ENCODE data around the gene DALRD3.

Gene DALRD3

DNA sequence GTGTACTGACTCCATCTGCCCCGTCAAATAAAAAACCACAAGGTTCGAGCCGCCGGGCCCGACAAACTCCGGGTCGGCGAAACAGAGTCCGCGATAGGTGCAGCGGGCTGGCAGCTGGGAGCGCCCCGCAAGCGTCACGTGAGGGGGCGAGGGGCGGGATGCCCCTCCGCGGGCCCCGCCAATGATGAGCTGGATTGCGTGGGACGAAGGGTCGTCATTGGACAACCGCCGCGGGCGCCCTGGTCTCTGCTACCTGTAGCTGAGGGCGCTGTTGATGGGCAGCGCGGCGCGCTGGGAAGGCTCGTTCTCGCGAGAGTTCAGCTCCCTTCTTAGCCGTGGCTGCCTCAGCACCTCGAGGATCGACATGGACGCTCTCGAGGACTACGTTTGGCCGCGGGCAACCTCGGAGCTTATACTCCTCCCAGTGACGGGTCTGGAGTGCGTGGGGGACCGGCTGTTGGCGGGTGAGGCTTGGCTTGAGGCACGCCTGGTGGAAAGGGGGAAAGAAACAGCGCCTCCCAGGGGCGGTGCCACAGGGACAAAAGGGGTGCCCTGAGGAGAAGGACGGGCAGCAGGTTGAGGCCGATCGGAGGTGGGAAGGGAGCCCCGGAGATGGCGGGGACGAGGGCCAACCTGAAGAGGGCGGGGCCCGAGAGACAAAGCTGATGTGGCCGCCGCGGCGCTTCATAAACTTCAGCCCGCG lies 11.2 kb downstream of the DALRD3 start, which contains the start of gene WDR6 (continued):
- TF ChIP-seq, protein P1, sequence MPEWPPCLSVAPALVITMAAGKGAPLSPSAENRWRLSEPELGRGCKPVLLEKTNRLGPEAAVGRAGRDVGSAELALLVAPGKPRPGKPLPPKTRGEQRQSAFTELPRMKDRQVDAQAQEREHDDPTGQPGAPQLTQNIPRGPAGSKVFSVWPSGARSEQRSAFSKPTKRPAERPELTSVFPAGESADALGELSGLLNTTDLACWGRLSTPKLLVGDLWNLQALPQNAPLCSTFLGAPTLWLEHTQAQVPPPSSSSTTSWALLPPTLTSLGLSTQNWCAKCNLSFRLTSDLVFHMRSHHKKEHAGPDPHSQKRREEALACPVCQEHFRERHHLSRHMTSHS (tag by site-specific recombination; IDR thresholded peaks at IDR 0.05): no peak; the same call in 1 of the 2 replicates
- TF ChIP-seq ZNF426 (tag by site-specific recombination; IDR thresholded peaks at IDR 0.05) (no peak), ZNF391 (tag by site-specific recombination; IDR thresholded peaks at IDR 0.05; ENCODE audit: borderline replicate concordance, low read depth) (no peak), GLI2 (tag by site-specific recombination; IDR thresholded peaks at IDR 0.05; ENCODE audit: borderline replicate concordance, low read depth) (no peak), ZBTB48 (tag by site-specific recombination; IDR thresholded peaks at IDR 0.05) (peak; percentile 40; the same call in 1 of the 2 replicates), KLF7 (tag by site-specific recombination; IDR thresholded peaks at IDR 0.05; ENCODE audit: borderline replicate concordance) (0 out of 2 replicates have a peak, but pooled peaks have one; percentile 54), ZBTB17 (tag by site-specific recombination; IDR thresholded peaks at IDR 0.05) (peak; percentile 90), ZBTB7A (tag by site-specific recombination; IDR thresholded peaks at IDR 0.05; ENCODE audit: low read depth) (no peak), ZNF248 (tag by site-specific recombination; IDR thresholded peaks at IDR 0.05) (no peak), GLIS1 (tag by site-specific recombination; IDR thresholded peaks at IDR 0.05) (no peak), ZNF585B (tag by site-specific recombination; IDR thresholded peaks at IDR 0.05) (no peak), ZNF629 (tag by site-specific recombination; IDR thresholded peaks at IDR 0.05) (peak; percentile 69), SETDB1 (IDR thresholded peaks at IDR 0.05; ENCODE audit: insufficient read length, low read length) (no peak), SCRT1 (tag by site-specific recombination; IDR thresholded peaks at IDR 0.05; ENCODE audit: borderline replicate concordance) (peak; percentile 95), ZNF404 (tag by site-specific recombination; IDR thresholded peaks at IDR 0.05) (no peak), ZNF302 (tag by site-specific recombination; IDR thresholded peaks at IDR 0.05; ENCODE audit: low read depth) (no peak), ZNF549 (tag by site-specific recombination; IDR thresholded peaks at IDR 0.05) (no peak), ZNF548 (tag by site-specific recombination; IDR thresholded peaks at IDR 0.05) (no peak), YY2 (tag by site-specific recombination; IDR thresholded peaks at IDR 0.05) (peak; percentile 73; the same call in 1 of the 2 replicates), ZNF274 (IDR thresholded peaks at IDR 0.05; ENCODE audit: low read length) (no peak), ZNF274 (tag by site-specific recombination; IDR thresholded peaks at IDR 0.05; ENCODE audit: borderline replicate concordance) (no peak), ZSCAN16 (tag by site-specific recombination; IDR thresholded peaks at IDR 0.05) (0 out of 2 replicates have a peak, but pooled peaks have one; percentile 29), ZNF16 (tag by site-specific recombination; IDR thresholded peaks at IDR 0.05; ENCODE audit: low read depth) (no peak), HOXC10 (CRISPR knock-in tag; IDR thresholded peaks at IDR 0.05) (no peak), SALL2 (tag by site-specific recombination; IDR thresholded peaks at IDR 0.05; ENCODE audit: borderline replicate concordance) (no peak)
- TF ChIP-seq, protein P2, sequence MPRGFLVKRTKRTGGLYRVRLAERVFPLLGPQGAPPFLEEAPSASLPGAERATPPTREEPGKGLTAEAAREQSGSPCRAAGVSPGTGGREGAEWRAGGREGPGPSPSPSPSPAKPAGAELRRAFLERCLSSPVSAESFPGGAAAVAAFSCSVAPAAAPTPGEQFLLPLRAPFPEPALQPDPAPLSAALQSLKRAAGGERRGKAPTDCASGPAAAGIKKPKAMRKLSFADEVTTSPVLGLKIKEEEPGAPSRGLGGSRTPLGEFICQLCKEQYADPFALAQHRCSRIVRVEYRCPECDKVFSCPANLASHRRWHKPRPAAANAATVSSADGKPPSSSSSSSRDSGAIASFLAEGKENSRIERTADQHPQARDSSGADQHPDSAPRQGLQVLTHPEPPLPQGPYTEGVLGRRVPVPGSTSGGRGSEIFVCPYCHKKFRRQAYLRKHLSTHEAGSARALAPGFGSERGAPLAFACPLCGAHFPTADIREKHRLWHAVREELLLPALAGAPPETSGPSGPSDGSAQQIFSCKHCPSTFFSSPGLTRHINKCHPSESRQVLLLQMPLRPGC (tag by site-specific recombination; IDR thresholded peaks at IDR 0.05): peak; percentile 19; the same call in 1 of the 2 replicates
- TF ChIP-seq, protein P3, sequence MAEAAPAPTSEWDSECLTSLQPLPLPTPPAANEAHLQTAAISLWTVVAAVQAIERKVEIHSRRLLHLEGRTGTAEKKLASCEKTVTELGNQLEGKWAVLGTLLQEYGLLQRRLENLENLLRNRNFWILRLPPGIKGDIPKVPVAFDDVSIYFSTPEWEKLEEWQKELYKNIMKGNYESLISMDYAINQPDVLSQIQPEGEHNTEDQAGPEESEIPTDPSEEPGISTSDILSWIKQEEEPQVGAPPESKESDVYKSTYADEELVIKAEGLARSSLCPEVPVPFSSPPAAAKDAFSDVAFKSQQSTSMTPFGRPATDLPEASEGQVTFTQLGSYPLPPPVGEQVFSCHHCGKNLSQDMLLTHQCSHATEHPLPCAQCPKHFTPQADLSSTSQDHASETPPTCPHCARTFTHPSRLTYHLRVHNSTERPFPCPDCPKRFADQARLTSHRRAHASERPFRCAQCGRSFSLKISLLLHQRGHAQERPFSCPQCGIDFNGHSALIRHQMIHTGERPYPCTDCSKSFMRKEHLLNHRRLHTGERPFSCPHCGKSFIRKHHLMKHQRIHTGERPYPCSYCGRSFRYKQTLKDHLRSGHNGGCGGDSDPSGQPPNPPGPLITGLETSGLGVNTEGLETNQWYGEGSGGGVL (tag by site-specific recombination; IDR thresholded peaks at IDR 0.05): no peak
- TF ChIP-seq, protein P4, sequence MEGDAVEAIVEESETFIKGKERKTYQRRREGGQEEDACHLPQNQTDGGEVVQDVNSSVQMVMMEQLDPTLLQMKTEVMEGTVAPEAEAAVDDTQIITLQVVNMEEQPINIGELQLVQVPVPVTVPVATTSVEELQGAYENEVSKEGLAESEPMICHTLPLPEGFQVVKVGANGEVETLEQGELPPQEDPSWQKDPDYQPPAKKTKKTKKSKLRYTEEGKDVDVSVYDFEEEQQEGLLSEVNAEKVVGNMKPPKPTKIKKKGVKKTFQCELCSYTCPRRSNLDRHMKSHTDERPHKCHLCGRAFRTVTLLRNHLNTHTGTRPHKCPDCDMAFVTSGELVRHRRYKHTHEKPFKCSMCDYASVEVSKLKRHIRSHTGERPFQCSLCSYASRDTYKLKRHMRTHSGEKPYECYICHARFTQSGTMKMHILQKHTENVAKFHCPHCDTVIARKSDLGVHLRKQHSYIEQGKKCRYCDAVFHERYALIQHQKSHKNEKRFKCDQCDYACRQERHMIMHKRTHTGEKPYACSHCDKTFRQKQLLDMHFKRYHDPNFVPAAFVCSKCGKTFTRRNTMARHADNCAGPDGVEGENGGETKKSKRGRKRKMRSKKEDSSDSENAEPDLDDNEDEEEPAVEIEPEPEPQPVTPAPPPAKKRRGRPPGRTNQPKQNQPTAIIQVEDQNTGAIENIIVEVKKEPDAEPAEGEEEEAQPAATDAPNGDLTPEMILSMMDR (tag by site-specific recombination; IDR thresholded peaks at IDR 0.05): peak; percentile 91
- TF ChIP-seq, protein P5, sequence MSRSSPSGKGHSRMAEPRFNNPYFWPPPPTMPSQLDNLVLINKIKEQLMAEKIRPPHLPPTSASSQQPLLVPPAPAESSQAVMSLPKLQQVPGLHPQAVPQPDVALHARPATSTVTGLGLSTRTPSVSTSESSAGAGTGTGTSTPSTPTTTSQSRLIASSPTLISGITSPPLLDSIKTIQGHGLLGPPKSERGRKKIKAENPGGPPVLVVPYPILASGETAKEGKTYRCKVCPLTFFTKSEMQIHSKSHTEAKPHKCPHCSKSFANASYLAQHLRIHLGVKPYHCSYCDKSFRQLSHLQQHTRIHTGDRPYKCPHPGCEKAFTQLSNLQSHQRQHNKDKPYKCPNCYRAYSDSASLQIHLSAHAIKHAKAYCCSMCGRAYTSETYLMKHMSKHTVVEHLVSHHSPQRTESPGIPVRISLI (tag by site-specific recombination; IDR thresholded peaks at IDR 0.05): no peak
- TF ChIP-seq, protein P6, sequence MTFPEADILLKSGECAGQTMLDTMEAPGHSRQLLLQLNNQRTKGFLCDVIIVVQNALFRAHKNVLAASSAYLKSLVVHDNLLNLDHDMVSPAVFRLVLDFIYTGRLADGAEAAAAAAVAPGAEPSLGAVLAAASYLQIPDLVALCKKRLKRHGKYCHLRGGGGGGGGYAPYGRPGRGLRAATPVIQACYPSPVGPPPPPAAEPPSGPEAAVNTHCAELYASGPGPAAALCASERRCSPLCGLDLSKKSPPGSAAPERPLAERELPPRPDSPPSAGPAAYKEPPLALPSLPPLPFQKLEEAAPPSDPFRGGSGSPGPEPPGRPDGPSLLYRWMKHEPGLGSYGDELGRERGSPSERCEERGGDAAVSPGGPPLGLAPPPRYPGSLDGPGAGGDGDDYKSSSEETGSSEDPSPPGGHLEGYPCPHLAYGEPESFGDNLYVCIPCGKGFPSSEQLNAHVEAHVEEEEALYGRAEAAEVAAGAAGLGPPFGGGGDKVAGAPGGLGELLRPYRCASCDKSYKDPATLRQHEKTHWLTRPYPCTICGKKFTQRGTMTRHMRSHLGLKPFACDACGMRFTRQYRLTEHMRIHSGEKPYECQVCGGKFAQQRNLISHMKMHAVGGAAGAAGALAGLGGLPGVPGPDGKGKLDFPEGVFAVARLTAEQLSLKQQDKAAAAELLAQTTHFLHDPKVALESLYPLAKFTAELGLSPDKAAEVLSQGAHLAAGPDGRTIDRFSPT (tag by site-specific recombination; IDR thresholded peaks at IDR 0.05): peak; percentile 88

All from HEK293 (cell line).